HG03095 (cell line): ENCODE measurements around the gene SH3D21.

Source experiments
- ATAC-seq: cut with Tn5 transposase; IDR thresholded peaks from one replicate; pipeline ENCODE4 v1.9.1; 2021; ENCODE audit warnings: moderate library complexity; ENCODE audit not compliant: unreplicated experiment

SH3D21 gene

DNA sequence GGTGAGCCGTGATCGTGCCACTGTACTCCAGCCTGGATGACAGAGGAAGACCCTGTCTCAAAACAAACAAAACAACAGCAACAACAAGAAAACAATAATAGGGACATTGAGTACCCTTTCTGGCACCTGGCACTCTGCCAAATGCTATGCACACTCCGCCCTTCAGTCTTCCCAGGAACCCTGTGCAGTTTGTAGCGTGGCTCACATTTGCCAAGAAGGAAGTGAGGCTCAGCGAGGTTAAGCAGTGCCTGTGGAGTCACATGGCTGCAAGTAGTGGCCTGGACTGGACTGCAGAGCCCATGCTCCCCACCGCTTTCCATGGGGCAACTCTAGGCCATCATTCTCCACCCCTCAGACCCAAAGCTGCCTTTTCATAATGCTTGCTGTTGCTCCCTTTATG is 22.5 kb downstream of the SH3D21 start:
- ATAC-seq: no peak

DNA sequence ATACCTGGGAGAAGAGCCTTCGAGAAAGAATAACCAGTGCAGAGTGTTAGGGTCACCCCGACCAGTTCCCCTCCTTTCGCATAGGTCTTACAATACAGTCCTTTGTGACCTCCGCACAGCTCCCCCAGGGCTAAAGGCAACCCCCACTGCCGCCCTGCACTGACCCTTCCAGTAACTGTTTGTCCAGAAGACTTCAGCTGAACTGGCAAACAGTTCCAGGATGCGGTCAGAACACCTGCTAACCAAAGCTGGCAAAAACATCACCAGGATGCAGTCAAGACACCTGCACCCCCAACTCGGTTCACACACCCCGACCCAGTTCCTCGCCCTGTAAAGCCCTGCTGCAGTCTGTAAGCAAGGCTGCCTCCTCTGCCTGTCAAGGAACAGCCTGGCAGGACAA is 23.6 kb downstream of the SH3D21 start:
- no peak for ATAC-seq

DNA sequence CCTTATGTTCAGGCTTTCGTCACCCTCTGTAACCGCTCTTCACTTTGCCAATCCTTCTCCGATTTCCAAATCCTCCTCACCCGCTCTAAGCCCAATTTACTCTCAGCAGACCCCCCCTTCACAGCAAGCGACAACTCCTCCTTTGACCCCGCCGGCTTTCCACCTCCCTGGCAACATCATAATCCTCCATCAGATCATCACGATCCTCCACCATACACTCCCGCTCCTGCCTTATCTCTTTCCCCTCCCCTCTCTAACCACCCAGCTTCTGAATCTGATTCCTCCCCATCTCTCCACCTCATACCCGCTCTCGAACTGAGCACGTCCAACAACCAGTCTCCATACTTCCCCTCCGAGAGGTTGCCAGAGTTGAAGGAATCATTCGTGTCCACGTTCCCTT is 24.8 kb downstream of the SH3D21 start:
- ATAC-seq: no peak

DNA sequence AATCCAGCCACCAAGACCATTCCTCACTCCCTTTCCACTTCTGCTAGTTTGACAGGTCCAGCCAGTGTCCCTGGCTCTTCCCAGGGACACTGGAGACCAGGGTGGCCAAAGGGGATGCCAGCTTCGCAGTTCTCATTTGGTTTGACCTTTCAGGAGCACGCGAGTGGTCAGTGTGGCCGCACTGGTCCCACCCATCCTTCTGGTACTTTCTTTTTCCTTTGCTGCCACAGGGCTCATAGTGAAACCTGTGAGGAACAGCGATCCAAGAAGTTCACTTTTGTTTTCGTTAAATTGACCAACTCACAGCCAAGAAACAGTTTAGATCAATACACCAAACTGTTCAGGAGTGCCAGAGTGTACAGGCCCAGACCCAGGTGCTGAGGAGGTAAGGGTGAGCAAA is 31.7 kb downstream of the SH3D21 start:
- no peak for ATAC-seq

DNA sequence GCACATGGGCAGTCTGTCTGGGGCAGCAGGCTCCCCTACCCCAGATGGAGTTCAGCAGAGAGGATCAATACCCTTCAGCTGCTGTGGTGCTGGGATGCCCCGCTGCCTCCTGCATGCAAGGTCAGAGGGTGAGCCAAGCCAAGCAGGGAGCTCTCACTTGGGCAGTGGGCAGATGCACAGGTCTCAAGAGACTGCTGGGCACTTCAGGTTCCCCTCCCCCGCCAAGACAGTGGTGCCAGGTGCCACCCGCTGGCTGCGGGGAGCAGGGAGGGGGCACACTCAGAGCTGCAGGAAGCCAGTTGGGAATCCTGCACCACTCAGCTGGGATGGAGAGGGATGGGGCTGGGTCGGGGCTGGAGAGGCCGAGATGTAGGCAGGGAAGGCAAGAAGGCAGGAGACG is 33.0 kb downstream of the SH3D21 start:
- no peak for ATAC-seq

DNA sequence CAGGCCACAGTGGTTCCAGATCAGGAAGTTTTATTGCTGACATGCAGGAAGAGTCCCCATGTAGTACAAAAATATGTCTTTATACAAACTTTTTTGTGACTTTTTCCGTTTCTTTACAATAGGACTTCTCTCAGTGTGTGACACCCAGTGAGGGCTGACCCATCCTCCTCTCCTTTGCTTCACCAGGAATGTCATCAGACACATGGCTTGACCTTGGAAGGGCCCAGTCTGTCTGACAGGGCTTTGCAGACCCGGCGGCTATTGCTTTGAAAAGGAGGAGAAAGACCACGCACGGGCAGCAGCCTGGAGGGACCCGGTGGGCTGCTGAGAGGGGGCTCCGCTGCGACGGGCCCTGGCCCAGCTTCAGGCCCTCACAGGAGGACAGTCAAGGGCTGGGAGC is 33.4 kb downstream of the SH3D21 start:
- no peak for ATAC-seq

DNA sequence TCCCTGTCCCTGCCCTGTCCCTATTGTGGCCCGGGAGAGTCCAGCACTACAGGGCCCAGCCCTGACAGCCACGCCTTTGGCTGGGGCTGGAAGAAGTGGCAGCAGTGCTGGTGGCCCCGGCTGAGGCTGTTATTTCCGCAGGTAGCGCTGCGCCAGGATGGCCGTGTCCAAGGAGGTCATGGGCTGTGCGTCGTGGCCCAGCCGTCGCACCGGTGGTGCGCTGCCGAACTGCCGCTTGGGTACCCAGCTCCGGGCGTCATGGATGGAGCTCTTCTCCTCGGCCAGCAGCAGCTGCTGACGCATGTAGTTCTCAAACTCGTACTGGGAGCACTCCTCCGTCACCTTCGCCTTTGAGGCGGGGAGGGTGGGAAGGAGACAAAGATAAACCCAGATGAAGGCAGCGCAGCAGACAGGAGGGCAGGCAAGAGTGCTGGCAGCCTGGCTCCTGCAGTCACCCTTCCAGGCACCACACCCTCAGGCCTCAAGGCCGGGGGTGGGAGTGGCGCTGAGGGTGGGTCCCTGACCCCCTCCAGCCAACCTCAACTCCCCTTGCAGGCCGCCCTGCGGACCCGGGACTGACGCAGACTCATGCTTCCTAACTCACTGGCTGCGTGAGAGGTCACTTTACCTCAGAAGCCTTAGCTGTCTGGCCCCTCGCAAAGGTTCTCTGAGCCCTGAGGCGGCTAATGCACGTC is 35.6 kb downstream of the SH3D21 start:
- ATAC-seq: no peak

DNA sequence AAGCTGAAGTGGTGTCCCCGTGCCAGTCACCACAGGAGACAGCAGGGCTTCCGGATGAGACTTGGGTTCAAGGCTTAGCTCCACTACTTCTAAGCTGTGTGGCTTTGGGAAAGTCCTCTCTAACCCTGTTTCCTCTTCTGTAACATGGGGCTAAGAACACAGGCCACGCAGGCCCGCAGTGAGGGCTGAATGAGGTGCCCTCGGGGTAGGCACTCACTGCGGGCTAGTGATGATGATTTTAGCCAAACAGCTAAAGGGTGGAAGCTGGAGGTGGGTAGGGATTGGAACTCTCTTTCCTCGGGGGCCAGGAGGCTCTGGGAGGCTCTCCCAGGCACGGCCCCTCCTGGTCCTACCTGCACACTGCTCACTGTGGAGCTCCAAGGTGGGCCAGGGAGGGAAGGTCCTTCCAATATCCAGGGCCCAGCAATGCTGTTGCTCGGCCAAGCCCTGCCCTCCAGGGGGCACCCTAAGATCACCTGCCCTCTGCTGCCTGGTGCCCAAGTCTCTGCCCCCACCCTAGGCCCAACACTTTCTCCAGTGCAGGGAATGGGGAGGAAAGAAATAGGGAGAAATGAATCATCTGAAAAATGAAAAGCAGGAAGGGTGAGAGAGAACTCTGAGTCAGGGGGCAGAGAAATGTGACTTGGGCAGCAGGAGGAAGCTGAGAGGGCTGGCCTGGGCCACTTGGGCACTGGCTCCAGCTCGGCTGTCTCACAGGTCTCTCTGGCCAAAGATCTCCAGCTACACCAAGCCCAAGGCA is 36.4 kb downstream of the SH3D21 start:
- ATAC-seq: no peak

DNA sequence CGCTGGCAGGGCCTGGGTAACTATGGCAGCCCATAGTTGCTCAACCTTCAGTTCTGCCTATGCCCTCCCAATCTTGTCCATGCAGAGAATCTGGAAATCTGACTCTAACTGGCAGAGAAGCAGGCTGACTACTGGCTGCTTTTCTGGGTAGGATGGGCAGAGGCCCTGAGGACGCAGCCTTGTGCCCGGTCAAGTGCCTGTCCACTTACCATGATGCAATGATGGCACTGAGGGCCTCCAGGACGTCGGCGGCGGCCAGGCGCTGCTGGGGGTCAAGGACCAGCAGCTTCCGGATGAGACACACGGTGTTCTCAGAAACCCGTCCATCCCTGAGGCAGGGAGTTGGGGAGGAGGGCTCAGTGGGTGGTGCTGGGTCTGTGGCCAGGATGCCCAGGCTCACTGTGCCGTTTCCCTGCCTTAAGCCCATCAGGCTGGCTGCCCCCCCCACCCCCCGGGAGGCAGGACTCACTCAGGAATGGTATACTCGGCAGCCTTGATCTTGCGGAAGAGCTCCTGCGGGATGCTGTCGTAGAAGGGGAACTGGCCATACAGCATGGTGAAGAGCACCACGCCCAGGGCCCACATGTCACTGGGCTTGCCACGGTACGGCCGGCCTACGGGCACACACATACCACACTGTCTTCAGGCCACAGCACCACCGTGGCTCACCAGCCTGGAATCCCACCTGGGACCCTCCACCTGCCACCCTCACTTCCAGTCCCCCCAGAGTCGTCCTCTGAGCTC is 37.7 kb downstream of the SH3D21 start:
- no peak for ATAC-seq

DNA sequence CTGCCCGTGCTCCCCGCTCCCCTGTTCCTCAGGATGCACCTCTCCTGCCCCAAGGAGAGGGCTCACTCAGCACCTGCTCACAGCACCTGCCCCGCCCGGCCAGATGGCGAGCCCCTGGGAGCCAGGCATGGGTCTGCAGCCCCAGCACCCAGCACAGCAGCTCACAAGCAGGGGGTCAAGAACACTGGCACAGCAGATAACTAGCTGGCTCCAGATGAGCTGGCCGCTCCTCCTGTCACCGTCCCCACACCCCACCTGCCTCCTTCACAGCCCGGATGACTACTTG is 38.2 kb downstream of the SH3D21 start:
- ATAC-seq: no peak

DNA sequence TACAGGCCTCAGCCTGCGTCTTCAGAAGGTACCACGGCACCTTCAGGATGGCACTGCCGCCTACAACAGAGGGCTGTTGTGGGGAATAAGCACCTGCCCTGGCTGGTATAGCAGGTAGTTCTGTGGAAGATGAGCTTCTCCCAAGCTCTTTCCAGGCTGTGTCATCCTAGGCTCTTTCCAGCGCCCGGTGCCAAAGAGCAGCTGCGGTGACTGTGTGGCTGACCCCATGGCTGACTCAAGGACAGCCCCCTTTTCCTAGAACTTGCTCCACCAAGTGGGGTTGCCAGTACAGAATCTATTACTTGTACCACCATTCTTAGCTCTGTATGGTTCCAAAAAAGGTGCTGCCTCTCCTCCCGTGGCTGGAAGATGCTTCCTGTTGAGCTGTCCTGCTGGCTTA is 39.2 kb downstream of the SH3D21 start:
- ATAC-seq: no peak

DNA sequence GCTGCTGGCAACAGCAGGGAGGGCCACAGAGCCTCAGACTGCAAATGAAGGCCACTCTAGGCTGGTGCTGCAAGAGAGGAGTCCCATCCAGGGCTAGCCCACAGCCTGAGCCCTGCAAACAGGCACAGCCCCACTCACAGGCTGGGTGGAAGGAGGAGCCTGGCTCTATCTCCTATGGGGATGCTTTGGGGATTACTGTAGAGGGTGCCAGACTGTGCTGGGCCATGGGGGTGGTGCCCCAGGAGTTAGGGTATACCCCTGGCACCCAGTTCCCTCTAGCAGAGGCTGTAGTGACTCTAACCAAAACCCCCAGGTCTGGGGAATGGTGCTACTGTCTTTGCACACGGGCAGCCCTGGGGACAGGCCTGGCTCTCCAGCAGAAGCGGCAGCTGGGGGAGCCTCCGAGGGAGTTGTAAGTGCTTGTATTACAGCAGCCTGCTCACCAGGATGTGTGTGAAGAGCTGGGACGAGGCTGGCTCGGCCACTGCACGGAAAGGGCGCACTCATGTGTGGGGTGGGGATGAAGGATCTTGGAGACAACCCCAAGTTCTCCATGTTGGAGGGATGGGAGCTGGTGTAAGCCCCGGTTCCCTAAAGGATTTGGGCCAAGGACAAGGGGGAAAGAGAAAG is 40.7 kb downstream of the SH3D21 start:
- ATAC-seq: no peak

DNA sequence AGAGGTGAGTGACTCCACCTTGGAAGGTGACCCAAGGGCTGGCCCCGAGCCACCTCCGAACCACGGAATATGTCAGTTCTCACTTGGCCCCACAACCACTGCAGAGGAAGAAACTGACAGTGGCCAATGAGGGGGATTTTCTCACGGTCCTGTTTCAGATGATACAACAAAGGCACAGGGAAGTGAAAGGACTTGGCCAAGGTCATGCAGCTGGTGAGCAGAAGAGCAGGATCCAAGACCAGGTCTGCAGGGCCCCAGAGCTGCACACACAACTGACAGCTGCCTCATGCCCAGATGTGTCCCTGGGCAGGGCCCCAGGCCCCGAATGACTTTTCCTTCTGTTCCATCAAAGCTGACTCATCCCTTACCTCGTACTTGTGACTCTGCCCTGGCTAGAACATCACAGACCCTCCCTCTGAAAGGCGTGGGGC is 43.1 kb downstream of the SH3D21 start:
- peak; percentile 72 for ATAC-seq

DNA sequence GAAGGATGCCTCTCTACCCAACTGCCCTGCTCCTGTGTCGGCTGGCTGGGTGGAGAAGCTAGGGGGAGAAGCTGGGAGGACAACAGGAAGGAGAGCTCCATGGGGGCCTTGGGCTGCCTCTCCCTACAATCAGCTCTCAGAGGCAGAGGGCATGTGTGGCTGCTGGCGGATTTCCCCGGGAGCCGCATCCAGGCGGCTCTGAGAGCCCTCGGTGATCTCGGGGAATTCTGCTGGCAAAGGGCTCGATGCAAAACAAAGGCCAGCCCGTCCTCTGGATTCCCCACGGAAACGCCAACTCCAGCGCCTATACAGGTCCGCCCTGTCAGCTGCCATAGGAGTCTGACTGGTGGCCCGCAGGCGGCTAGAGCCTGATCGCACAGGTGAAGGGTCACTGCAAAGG is 43.7 kb downstream of the SH3D21 start:
- no peak for ATAC-seq

DNA sequence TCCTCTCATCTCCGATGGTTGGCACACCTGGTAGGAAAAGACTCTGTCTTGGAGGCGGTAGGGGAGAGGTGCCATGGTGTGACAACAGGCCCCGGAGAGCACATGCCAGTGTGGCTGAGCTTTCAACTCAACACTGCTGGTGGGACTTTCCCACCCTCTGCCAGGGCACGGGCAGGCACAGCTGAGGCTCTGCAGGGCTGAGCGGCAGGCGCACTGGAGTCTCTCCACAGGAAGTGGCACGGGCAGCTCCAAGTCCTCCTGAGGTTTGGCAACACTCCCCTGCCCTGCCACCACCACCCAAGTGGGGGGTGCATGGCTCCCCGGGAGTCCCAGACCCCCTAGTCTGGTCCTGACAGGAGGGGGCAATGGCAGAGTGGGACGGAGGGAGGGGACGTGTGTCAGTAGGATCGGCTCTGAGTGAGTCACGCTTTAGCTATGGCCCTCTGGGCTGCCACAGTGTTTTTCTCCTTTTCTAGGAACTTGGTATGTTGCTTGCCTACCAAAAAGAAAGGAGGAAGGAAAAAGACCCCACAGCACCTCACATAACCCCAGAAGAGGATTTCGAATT is 44.6 kb downstream of the SH3D21 start:
- no peak for ATAC-seq

DNA sequence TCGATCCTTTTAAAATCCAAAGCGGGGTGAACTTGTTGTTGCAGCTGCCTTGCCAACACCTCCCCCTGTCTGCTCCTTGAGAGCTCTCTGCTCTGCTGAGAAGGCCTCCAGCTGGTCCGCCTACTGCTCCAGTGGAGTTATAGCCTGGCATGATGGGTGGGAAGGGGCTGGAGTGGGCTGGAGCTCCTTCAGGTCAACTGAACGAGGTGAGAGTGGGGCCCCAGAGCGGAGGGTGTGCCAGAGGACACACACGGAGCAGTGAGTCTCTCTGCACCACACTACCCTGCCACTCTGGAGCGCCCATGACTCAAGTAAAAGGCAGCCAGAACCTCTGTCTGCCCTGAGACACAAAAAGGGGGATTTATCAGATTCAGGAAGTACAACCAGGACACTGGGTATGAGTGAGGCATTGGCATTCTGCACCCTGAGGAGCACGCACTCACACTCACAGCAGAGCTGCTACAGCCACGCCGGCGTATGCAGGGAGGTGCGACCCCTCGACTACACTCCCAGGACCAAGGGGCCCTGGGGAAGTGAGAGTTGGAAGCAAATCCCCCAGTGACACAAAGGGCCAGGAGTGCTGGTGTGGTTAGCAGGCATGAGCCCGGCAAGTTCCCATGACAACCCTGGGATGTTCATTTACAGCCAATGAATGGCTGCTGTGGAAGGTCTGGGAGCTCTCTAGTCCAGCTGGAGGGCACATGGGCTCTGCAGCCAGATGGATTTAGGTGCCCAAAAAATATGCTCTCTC is 45.2 kb downstream of the SH3D21 start:
- ATAC-seq: no peak

DNA sequence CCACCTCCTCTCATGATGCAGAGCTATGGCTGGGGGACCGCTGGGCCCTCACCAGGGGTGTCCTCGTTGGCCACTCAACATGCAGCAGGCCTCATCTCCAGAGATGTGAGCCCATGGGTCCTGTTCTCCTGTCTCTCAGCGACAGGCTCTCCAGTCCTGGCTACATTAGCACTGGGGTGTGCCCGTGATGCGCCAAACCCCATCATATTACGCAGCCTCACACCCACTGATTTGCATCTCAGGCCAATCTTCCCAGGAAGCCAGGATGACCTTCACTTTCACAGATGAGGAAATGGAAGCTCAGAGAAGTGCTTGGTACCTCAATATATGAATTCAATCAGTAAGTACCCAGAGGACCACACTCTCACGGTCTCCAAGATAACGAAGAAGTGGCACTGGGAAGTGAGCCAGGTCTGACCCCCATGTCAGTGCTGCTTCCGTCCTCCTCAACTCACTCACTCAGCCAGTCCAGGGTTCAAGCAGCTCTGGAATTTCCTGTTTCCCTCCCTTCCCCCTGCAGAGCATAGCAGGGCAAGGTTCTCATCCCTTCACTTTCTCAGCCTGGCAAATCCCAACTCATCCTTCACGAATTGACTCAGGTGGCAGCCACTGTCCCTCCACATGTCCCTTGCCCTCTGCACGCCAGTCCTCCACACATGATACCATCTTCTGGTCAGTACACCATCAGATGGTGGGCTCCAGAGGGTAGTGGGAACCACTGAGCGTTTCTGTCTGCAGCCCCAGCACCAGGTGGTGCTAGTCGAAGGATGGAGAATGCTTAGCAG is 46.1 kb downstream of the SH3D21 start:
- no peak for ATAC-seq

DNA sequence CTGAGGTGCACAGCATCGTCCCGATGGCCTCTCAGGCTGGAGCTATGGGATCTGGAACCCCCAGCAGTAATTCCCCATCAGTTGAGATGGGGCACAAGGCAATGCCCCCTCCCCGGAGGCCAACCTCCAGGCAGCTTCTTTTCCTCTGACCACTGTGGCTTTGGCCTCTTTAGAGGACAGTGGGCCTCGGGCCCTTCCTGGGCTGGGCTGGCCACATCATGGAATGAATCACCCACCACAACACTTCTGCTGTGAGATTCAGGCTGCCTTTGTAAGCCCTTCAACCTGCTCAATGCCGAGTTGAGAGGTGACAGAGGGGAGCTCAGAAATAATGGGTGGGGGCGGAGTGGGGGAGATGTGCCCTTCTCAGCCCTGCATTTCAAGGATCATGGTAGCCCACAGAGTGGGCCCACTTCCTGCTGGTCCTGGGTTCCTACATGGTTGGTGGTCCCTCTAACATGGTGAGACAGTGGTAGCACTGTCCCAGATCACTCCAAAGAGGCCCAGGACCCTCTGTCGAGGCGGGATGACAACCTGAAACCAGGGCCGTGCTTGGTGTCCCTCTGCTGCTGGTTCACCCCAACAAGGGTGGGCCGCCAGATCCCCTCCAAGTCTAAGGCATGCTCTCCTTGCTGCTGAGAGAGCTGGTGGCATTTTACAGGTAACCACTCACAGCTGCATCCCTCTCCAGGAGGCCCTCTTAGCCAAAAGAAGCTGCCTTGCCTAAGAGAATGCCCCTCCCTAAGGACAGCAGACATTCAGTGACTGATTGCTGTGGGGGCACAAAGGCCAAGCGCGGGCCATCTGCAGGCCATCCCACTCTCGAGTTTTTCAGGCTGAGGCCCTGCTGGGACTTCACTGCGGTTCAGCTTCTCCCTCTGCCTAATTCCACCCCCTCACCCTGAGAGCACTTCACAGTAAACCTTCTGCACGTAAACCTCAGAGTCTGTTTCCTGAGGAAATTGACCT is 47.0 kb downstream of the SH3D21 start:
- no peak for ATAC-seq

DNA sequence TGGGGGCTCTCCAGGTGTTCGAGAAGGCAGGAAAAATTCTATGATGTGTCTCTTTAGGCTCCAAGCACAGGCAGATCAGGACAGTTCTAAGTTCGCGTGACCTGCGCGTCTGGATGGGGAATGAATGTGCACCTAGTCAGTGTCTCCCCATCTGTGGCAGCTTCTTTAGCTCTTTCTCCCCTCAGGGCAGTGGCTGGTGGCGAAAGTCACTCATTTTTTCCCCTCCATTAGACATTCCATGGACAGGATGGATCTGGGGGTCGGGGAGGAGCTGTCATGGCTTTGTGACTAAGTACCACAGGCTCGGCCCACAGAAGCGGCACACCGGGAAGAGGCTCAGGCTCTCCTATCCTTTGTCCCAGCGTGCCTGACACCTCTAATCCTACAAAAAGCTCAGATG is 48.3 kb downstream of the SH3D21 start:
- no peak for ATAC-seq
